Fibroblast of gingiva (primary cell): ENCODE data around the gene PTAFR.
"Not testable (repeated sequence)": the region's sequence is repeated elsewhere in the genome, so short reads cannot be mapped to it uniquely, and the experiment has no call there.

Experiments
- DNase-seq: peaks from one replicate; pipeline ENCODE4 v3.0.0-alpha.2; 2011; ENCODE audit warnings: low read depth

The PTAFR gene

DNA sequence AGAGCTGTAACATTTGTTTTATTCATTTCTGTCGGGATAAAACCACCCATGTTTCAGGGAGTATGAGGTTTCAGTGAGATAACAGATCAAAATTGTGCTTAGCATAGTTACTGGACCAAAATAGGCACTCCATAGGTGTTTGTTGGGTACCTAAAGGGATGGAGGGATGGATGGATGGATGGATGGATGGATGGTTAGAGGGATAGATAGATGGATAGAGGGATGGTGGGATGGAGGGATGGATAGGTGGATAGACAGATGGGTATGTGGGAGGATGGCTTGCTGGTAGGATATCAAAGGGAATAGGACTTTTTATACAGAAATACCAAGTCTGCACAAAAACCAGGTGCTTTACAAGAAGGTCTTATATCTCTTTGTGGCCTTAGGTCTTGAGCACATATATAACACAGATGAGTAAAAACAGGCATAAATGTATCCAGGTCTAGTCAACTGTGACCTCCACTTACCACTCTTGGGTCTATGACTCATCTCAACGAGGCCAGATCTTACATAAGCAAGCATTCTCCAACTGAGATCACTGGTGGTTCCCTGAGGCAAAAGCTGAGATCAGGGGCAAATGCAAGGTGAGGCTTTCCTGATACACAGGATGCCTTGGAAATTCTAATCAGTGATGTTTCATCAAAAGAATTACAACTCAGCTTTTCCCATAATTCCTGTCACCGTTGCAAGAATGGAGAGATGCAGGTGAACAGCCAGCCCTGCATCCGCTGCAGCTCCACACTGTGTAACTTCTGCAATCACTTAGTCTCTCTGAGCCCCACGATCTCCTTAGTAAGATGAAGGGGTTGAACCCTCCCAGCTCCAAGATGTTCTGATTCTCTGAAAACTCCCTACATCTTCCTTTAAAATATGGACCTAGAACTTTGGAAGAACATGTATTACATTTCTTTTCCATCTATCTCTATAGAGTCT, 32.0 kb downstream of the PTAFR start:
- no peak for DNase-seq

DNA sequence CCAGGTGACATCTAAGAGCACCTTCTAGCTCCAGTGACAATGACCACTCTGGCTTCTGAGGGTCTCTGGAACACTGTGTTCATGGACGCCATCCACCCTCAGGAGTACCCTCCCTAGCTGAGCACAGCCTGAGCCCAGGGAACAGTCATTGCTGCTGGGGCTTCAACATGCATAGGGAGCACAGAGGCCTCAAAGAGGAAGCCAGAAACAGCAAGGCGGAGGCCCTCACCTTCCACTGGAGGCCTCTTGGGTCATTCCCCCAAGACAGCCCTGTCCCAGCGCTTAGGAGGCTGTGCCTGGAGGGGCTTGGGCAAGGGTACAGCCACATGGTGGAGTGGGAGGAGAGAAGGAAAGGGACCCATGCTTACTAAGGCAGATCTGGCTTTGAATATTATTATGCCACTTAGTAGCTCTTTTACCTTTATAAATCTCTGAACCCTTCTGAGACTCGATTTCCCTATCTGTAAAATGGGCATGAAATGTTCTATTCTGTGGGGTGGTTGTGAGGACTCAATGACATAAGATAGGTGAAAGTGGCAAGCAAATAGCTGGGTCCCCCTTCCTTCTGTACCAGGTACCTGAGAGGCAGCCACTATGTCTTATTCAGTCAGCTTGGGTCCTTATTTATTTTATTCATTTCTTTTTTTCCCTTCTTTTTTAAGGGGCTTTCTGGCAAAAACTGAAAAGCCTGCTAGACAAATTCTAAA, 32.8 kb downstream of the PTAFR start:
- no peak for DNase-seq

- DNase-seq: no peak
Observed at GRCh38 chr1:28141685-28142084, 34.8 kb downstream of the PTAFR start.

DNA sequence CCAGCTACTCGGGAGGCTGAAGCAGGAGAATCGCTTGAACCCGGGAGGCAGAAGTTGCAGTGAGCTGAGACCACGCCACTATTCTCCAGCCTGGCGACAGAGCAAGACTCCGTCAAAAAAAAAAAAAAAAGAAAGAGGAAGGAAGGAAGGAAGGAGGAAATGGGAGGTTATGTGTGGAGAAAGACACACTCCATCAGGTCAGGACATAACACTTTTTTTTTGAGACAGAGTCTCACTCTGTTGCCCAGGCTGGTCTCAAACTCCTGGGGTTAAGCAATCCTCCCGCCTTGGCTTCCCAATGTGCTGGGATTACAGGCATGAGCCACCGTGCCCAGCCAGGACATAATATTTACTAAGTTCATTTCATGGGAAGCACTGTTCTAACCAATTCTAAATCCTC, 36.6 kb downstream of the PTAFR start:
- not testable (repeated sequence) for DNase-seq

DNA sequence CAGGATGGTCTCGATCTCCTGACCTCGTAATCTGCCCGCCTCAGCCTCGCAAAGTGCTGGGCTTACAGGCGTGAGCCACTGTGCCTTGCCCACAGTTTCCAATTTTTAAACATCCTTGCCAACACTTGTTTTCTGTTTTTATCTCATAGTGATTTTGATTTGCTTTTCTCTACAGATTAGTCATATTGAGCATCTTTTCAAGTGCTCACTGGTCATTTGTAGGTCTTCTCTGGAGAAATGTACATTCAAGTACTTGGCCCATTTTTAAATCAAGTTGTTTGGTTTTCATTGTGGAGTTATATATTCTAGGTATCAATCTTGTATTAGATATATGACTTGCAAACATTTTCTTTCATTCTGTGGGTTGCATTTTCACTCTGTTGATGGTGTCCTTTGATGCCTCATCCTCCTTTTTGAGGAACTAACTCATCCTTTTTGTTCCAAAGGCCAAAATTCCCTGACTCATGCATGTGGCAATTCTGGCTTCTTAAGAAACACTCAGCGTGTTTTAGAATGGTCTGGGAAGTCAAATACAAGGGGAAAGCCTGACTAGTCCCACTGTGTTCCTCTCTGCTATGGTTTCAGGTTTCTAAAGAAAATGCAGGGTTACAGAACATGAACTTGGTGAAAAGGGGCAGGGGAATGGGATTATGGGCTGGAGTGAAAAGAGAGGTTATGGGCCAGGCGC, 37.3 kb downstream of the PTAFR start:
- DNase-seq: peak; percentile 73

DNA sequence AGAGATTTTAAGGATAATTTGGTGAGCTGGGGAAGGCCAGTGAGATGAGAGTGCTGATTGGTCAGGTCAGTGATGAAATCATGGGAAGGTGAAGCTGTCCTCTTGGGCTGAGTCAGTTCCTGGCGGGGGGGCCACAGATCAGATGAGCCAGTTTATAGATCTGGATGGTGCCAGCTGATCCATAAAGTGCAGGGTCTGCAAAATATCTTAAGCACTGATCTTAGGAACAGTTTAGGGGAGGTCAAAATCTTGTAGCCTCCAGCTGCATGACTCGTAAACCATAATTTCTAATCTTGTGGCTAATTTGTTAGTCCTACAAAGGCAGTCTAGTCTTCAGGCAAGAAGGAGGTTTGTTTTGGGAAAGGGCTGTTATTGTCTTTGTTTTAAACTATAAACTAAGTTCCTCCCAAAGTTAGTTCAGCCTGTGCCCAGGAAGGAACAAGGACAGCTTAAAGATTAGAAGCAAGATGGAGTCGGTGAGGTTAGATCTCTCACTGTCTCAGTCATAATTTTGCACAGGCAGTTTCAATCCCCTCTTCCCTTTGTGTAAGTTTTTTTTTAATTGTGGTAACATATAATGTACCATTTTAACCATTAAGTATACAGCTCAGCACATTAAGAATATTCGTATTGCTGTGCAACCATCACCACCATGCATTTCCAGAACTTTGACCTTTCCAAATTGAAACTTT, 39.4 kb downstream of the PTAFR start:
- no peak for DNase-seq

GRCh38 chr1:28136169-28136921, 40.1 kb downstream of the PTAFR start:
- no peak for DNase-seq

DNA sequence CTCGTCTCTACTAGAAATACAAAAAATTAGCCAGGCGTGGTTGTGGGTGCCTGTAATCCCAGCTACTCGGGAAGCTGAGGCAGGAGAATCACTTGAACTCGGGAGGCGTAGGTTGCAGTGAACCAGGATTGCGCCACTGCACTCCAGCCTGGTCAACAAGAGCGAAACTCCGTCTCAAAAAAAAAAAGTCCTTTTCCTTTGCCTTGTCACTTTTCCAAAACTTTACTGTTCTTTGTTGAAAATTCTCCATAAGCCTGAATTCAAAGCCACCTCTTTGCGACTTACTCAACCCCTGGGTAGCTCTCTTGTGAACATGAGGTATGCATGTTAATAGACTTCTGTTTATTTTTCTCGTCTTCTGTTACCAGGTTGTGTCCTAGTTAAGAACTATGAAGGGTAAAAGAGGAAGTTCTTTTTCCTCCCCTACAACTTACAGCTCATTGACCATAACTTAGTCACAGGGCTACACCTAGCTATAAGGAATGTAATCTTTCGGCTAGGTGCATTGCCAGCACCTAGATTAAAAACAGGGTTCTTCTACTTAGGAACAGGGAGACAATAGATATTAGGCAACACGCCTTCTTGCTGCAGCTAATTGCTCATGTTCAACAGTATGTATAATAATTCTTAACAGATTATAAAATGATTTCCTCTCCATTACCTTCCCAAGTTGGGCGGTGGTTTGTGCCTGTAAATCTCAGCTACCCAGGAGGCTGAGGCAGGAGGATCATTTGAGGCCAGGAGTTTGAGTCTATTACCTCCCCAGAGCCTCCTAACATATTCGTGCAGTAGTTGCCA, 40.9 kb downstream of the PTAFR start:
- no peak for DNase-seq

- no peak for DNase-seq
Observed at GRCh38 chr1:28134651-28135207, 41.8 kb downstream of the PTAFR start.

DNA sequence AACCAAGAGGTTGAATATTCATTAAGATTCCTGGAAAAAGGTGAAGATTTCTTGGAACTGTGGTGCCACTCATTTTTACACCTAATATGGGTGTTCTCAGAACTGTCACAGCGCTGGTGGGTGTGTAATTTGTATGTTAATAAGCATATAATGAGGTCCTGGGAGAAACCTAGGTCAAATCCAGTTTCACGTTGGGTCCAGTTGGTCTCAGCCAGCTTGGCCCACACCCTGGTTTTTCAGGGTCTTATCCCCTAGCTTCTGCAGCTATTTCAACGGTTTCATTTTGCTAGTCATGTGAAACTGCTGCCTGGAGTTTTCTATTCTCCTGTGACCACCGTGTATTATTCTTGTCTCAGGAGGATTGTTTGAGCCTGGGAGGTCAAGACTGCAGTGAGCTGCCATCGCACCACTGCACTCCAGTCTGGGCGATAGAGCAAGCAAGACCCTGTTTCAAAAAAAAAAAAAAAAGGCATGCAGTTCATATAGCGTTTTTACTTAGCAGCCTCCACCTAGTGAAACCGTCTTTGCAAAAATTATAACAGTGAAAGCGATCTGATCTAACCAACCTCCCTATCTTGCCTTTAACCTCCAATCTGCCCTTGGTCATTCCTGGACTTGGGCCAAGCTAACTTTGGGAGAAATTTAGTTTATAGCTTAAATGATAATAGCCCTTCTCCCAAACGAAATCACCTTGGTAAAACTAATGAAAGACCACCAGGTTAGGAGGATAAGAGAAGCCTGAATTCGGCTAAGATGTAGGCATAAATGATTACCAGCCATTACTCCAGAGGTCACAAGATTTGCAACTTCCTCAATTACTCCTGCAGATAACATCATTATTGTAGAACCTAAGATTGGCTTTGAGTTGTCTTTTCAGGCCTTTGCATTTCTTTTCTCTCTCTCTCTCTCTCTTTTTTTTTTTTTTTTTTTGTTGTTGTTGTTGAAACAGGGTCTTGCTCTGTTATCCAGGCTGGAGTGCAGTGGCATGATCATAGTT, 44.0 kb downstream of the PTAFR start:
- DNase-seq: no peak

GRCh38 chr1:28130901-28131300, 45.6 kb downstream of the PTAFR start:
- DNase-seq: no peak

DNA sequence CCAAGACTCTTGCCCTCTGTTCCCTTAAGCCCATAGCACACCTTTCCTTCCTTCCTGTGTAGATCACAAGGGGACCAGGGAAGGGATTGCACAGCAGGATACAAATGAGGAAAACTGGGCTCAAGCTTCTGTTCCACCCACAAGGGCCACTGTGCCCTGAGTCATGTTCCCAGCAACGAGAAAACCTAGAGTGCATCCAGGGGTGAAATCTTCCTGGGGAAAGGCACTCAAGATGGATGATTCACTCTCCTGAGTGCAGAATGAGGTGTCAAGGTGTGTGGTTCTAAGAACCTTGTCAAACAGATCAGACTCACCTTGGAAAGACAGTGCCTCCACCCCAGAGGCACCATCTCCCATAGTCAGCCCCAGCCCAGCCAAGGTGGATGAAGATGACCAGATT, 47.3 kb downstream of the PTAFR start:
- DNase-seq: peak; percentile 40

- no peak for DNase-seq
Observed at GRCh38 chr1:28127617-28128257, 48.8 kb downstream of the PTAFR start.

DNA sequence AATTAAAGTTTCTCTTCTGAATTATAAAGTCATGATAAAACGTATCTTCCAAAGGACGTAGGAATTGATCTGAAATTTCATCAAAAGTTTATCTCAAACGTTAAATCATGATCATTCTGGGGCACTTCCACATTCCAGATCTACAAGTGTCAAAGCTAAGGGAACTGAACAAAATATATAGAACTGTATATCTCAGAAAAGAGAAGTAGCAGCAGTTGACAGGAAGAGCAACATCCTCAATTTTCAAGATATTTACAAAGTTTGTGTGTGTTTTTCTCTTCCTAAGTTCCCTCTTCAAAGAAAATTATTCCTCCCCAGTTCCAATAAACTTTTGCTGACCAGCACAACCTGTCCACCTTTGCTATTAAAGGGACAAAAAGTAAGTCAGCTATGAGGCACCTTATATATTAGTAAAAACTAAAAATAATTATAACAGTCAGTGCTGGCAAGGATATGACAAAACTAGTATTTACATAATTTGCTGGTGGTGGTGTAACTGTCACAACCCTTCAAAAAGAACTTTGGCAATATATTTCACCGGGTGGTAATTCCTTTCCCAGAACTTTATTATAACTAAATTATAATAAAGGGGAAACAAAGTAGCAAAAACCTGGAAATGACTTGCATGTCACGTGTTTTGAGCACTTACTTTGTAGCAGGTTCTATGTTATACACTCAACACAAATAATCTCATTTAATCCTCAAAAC, 49.6 kb downstream of the PTAFR start:
- no peak for DNase-seq

- no peak for DNase-seq
Observed at GRCh38 chr1:28126212-28126611, 50.3 kb downstream of the PTAFR start.

GRCh38 chr1:28123461-28123961, 53.0 kb downstream of the PTAFR start:
- peak; percentile 66 for DNase-seq

DNA sequence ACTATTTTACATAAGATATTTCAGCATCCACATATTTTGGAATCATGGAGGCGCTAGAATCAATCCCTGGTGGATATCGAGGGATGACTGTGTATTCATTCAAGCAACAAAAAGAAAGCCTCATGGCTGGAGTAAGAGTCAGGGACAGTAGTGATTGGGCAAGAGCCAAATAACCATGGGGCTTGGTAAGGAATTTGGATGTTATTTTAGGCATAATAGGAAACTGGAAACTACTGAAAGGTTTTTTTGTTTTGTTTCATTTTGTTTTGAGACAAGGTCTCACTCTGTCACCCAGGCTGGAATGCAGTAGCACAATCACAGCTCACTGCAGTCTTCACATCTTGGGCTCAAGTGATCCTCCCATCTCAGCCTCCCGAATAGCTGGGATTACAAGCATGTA, 54.3 kb downstream of the PTAFR start:
- peak; percentile 60 for DNase-seq

GRCh38 chr1:28119556-28119955, 56.9 kb downstream of the PTAFR start:
- no peak for DNase-seq
